HG02763 (cell line): ENCODE data around the gene HACD2.

ENCODE experiments used
- ATAC-seq: cut with Tn5 transposase; IDR thresholded peaks from one replicate; pipeline ENCODE4 v1.9.1; 2021; ENCODE audit warnings: mild to moderate bottlenecking, moderate library complexity; ENCODE audit not compliant: unreplicated experiment

HACD2 gene

DNA sequence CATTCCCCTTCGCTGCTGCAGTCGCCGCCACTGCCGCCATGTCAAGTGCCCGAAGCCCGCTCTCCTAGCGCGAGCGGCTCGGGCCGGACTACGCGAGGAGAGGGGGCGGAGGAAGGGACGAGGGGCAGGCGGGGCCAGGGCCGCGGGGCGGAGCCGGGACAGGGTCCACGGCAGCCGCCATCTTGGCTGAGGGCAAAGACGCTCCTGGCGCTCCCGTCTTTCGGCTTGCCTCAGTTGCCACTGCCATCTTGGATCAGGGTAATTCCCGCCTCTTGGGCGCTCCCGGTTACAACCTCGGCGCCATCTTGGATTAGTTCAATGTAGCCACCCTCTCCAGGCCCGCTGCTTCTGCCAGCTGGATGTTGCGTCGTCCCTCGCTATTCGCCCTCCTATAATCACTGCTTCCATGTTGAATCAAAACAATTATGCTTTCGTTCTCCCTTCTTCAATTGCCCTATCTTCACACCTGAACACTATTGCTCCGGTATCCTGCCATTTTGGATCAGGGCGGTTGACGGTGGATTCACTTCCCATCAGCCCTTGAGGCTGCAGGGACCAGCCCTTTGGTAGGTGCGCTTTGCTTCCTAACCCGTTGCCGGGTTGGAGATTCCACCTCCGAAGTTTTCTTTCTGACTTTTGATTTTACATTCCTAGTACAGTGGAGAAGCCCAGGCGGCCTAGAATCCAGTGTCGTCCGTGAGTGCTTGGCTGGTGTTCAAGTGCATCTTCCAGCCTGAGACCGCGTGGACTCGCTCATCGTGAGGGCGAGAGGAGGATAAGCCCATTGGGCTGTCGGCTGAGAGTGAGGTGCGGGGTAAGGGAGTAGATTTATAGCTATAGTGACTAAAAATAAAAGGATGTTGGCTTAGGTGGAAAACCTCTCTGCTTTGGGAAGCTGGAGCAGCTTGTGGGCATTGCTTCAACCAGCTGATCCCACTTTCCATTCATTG is at the start of gene HACD2:
Gene HACD2, minus strand, starts transcription at position 66 of the 950 bp plus-strand sequence. Its CDS starts 26 bp downstream, at position 40.
- peak; percentile 88 for ATAC-seq

- ATAC-seq = no peak
Observed at GRCh38 chr3:123634149-123635051, 49.5 kb upstream of the HACD2 start.

- no peak for ATAC-seq
Observed at GRCh38 chr3:123633530-123633929, 48.7 kb upstream of the HACD2 start.

DNA sequence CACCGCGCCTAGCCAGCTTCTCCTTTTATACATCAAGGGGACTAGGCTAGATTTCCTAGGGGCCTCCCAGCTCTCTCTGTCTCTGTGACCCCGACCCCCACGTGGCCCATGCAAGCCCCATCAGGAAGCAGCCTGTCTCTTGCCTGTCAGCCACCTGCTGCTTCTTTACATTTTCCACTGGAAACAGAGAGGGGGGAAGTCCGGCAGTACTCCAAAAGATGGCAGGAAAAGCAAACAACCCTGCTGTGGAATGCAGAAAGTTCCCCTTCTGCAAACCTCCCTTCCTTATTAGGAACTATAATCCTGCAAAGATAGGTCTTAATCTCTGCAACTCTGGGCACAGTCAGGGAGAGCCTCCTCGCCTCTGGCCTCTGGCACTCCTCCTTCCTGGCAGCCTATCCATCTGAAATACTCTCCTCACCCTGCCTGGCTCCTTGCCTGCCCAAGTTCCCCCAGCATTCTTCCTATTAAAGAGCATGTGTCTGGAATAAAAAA is 47.4 kb upstream of the HACD2 start:
- no peak for ATAC-seq

- no peak for ATAC-seq
Observed at GRCh38 chr3:123629747-123630047, 44.8 kb upstream of the HACD2 start.

DNA sequence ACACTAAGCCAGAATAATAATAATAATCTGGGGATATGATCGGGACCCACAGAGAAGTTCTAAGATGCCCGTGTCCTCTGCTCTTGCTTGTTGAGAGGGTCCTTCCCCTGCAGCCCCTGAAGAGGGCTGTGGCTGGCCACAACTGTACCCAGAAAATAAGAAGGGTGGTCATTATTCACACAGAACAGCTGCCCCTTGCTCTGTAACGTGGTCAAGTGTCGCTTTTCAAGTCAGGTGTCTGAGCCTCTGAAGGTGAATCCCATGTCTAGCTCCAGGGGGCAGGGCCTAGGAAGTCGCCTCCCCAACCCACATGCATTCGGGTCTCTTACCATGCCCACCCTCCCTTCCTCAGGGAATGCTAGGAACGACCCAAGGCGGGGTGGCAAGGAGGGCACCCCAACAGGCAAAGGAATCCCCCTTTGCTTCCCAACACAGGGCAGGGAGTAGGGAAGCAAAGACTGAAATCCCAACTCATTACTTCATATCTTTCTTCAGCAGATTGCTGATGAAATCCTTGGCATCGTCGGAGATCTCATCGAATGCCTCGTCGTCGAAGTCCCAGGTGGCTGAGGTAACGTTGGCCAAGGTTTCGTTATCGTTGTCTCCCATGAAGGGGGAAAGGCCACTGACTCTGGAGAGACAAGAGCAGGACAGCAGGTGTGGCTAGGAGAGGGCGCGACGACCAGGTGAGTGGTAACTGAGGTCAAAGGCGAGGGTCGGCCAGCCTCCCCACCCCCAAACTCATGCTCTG is 44.3 kb upstream of the HACD2 start:
- no peak for ATAC-seq

DNA sequence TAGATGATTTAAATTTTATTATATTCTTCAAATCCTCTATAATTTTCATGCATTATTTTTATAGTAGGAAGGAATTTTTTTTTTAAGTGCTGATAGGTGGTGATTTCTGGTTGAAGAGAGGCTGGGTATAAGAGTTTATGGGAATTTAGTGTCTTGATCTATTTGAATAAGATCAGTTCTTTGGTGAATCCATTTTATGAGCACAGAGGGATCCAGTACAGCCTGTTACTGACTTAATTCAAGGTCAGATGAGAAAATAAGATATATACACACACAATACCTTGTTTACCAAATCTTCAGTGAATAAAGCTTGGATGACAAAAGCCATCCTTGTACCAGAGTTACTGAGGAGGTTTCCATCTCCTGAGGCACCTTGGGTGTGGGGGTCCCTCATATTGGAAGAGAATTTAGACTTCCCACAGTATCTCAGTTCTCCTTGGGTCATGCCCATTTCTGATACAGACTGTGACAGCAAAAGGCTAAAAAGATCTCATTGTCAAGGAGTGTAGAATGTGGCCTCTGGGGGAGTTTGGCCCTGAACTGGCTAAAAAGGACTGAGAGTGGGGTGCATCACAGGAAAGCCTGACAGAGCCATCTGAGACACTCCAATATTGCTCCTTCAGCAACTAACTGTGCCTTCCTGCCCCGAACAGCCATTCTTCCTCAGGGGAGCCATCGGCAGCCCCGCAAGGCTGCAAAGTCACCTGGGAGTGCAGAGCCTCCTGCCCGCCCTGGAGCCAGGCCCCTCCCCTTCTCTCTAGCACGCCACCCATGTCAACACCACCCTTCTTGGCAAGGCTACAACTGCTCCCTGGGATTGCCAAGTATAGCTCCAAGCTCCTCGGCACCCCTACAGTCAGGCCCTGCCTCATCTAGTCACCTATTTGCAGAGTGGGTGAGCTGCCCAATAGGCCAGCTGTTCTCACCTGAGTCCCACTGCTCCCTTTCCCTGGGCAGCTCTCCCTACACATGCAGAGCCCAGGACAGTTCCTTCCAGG is 43.1 kb upstream of the HACD2 start:
- ATAC-seq = no peak

DNA sequence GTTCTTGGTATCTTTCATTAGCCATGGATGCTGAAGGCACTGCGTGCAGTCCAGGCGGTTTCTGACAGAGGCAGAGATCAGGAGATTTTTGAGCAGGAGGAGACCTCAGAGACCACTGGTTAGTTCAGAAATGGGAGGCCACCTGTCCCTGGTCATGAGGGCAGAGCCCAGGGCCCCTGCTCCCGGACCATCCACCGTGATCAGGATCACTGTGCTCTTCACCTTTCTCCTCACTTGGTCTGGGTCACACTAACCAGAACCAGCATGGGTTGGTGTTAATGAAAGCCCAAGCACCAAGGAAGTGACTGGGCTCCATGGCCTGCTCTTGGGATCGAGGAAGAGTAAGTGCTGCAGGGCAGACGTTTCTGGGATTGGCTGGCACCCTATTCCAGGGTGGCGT is 42.0 kb upstream of the HACD2 start:
- no peak for ATAC-seq

DNA sequence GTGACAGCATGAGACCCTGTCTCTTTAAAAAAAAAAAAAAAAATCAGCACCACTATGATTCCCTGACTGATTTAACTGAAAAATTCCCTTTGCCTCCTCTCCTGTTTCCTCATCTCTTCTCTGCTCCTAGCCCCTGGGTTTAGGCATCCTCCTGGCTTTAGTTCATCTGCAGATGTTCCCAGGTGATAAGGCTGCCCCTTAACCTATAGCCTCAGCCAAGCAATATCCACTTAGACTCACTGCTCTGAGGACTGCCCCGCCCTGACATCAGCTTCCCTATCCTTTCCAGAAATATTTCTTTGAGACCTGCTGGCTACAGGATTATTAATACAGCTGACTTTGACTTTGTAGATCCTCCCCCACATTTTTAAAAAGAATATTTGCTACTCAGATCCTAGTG is 39.4 kb upstream of the HACD2 start:
- no peak for ATAC-seq

- no peak for ATAC-seq
Observed at GRCh38 chr3:123623346-123623880, 38.6 kb upstream of the HACD2 start.

DNA sequence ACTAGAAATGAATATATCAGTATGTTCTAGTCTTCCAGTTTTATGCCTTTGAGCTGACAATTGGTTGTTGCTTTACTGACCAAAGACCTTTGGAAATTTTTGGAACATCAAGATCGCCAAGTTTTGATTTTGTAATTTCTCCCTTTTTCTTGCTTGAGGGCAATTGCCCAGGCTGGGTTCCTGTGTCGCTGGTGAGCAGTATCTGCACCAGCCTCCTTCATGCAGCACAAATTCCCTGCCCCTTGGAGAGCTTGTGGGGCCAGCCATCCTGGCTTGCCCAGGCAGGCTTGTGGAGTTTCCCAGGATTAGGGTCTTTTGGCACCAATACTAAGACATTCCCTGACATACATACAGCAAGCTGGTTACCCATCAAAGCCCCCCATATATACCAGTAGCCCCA is 37.9 kb upstream of the HACD2 start:
- ATAC-seq = no peak

DNA sequence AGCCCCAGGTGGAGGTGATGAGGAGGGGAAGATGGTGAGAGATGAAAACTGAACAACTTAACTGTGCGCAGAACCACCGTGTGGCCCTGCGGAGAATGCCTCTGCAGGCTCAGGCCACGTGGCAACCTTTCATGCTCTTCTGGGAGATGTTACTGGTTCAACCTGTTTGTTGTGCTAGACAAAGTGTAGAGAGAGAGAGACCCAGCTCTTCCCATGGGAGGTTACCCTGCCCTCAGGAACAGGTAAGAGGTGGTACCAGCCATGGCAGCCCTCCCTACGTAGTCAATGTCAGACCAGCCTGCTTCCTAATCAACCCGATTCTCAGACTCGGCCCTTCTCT is 37.0 kb upstream of the HACD2 start:
- no peak for ATAC-seq

GRCh38 chr3:123621186-123621849 is 36.5 kb upstream of the HACD2 start:
- no peak for ATAC-seq

- no peak for ATAC-seq
Observed at GRCh38 chr3:123620343-123620742, 35.5 kb upstream of the HACD2 start.

GRCh38 chr3:123618768-123619484 is 34.1 kb upstream of the HACD2 start:
- no peak for ATAC-seq

DNA sequence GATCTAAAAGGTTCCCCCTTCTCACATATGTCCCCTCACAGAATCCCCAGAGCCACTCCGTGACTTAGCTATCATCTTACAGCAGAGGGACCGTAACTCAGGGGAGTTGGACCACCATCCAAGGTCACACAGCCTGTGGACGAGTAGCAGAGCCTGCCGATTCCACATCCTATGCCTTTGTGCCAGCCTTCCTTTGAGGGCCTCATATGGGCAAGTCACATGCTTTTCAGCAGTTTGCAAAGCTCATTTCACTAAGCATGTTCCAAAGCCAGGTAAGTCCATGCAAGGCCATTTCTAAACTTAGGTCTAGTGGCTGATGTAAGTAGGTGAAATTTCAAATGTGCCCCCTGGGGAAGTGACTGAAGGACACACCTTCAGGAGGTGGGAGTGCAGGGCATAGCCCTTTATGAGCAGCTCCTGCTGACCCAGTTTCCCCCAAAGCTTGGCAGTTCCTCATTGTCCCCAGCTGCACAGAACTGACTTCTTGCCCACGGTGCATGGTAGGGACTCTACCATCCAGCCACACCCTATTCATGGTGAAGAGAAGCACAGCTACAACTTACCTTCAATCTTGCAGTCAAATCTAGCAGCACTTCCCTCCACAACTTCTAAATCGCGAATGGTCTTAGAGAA is 33.3 kb upstream of the HACD2 start:
- ATAC-seq = no peak

GRCh38 chr3:123616593-123616992 is 31.7 kb upstream of the HACD2 start:
- ATAC-seq = no peak

DNA sequence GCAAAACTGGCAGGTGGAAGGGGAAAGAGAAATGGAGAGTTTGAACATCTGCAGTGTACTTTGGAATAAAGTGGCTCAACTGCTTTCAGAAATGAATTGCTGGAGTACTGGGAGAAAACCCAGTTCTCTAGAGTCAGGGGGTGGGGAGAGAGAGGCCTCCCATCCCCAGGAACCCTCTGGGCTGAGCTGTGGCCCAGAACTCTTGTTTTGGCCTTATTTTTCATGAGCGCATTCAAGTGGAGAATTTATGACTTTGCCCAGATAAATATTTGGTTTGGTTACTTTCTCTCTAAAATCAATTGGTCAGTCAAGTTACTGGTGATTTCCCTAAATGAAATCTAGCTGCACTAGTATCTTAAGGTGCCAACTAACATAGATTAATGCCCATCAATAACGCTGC is 28.7 kb upstream of the HACD2 start:
- ATAC-seq = no peak
